Uterus (tissue), 2 donors: ENCODE results near the gene PCK2.

Source experiments
- CTCF ChIP-seq, 4 experiments: fragments of 200-600 bp in 2 of 4; fragments of 450-650 bp in 2 of 4; sonication (generic) in 2 of 4; IDR thresholded peaks; one replicate each; pipeline ENCODE4 v1.5.1; 2016 to 2019; ENCODE audit warnings: antibody characterized with exemption in 4 of 4, mild to moderate bottlenecking in 2 of 4, moderate library complexity in 1 of 4
- POLR2A ChIP-seq, 2 donors: fragments of 450-650 bp; IDR thresholded peaks; one replicate each; pipeline ENCODE4 v1.6.1; 2016; ENCODE audit warnings: antibody characterized with exemption in 2 of 2, mild to moderate bottlenecking in 1 of 2, moderate library complexity in 1 of 2

DNA sequence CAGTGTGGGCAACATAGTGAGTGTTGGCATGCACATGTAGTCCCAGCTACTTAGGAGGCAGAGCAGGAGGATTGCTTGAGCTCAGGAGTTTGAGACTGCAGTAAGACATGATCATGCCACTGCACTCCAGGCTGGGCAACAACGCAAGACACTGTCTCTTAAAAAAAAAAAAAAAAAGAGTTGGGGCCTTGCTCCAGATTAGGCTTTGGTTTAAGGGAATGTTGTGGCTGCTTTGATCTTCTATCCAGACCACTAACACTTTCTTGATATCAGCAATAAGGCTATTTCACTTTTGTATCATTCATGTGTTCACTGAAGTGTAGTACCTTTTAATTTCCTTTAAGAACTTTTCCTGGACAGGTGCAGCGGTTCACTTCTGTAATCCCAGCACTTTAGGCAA lies 33.6 kb downstream of the PCK2 start:
- TF ChIP-seq CTCF (IDR thresholded peaks at IDR 0.05) (no peak), POLR2A (IDR thresholded peaks at IDR 0.05) (no peak)
